GM18861 (cell line): Measurements from ENCODE around the gene HERC4.
A peak's percentile ranks its signal among the peaks of the same experiment; 100 is the strongest.
"Not testable (repeated sequence)": the region's sequence is repeated elsewhere in the genome, so short reads cannot be mapped to it uniquely, and the experiment has no call there.

ENCODE experiments used
- ATAC-seq: cut with Tn5 transposase; IDR thresholded peaks from one replicate; pipeline ENCODE4 v1.9.1; 2021; ENCODE audit not compliant: unreplicated experiment

HERC4 gene

GRCh38 chr10:67966035-67966434, 109.0 kb downstream of the HERC4 start:
- ATAC-seq, result not testable (repeated sequence)

GRCh38 chr10:67965456-67965855, 109.6 kb downstream of the HERC4 start:
- ATAC-seq, result no peak

DNA sequence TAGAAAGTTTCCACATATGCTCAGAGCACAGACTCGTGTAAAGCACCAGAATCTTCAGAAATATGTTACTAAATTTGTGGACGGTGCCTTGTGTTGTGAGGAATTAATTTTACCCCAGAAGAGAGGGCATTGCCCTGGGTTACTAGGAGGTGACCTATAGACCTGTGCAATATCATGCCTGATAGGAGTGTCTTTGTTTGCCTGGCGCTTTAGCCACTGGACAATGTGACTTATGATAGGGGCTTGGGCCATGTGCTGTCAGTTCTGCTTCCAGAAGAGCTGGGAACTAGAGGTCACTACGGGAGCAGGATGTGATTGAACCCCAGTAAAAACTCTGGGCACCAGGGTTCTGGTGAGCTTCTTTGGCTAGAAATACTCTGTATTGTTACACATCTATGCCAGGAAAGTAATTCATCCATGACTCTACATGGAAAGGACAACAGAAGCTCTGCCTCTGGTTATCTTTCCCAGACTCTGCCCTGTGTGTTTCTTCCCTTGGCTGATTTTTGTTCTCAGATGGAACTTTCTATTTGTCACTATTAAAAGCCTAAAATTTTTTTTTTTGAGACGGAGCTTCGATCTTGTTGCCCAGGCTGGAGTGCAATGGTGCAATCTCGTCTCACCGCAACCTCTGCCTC, 115.1 kb downstream of the HERC4 start:
- ATAC-seq, result no peak

- ATAC-seq, result no peak
Observed at GRCh38 chr10:67955614-67956013, 119.5 kb downstream of the HERC4 start.

GRCh38 chr10:67943917-67944316, 131.2 kb downstream of the HERC4 start:
- ATAC-seq, result no peak

- no peak for ATAC-seq
Observed at GRCh38 chr10:67936416-67936815, 138.7 kb downstream of the HERC4 start.

- no peak for ATAC-seq
Observed at GRCh38 chr10:67935223-67935622, 139.9 kb downstream of the HERC4 start.

DNA sequence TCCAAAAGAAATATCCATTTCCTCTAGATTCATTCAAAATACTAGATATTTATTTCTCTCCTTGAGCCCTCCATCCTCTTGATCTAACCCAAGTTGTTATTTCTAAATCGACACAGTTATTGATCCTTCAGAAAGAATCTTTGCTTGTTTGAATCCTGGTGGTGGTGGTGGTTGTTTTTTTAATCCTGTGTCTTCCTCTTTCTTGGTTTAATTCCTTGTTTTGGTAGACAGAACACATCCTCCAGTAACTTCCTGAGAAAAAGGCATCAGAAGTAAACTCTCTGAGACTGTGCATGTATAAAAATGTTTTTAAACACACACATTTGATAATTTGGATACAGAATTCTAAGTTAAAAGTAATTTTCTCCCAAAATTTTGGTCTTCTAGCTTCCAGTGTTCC, 140.7 kb downstream of the HERC4 start:
- ATAC-seq, result no peak

GRCh38 chr10:67933199-67933598, 141.9 kb downstream of the HERC4 start:
- ATAC-seq, result no peak

GRCh38 chr10:67926951-67927350, 148.1 kb downstream of the HERC4 start:
- ATAC-seq, result no peak

DNA sequence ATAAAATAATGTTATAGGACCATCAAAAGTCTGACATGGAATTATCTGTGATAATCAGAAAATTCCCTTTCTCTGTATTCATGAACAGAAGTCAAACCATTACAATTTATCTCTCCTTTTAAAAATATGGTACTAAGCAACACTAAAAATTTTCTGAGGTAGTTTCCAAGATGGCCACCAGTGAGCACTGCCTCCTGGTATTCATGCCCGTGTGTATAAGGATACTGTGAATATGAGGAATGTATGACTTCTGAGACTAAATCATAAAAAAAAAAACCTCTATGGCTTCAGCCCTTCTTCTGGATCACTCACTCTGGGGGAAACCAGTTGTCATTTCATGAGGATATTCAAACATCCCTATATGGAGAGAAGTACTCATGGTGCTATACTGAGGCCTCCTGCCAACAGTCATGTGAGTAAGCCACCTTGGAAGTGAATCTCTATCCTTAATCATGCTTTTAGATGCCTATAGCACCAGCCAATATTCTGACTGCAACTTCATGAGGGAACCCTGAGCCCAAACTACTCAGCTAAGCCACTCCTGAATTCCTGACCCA, 149.6 kb downstream of the HERC4 start:
- no peak for ATAC-seq

DNA sequence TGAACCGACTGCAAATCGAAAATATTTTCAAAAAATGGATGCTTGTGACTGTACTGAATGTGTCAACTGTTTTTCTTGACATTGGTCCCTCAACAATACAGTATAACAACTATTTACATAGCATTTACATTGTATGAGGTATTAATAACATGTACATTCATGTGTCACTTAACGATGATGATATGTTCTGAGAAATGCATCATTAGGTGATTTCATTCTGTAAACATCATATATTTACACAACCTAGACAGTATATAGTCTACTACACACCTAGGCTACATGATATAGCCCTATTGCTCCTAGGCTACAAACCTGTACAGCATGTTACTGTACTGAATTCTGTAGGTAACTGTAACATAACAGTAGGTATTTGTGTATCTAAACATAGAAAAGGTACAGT, 150.9 kb downstream of the HERC4 start:
- ATAC-seq, result no peak

DNA sequence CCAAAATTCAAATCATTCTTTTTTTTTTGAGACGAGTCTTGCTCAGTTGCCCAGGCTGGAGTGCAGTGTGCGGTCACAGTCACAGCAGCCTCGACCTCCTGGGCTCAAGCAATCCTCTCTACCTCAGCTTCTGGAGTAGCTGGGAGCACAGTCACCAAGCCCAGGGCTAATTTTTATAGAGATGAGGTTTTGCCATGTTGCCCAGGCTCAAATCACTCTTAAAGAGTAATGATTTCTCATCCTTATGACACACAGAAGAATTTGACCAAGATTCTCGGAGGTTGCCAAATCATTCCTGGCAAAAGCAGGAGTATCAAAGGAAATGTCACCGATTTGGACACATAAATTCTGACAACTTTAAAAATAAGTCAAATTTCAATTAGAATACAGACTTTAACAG, 151.5 kb downstream of the HERC4 start:
- no peak for ATAC-seq

DNA sequence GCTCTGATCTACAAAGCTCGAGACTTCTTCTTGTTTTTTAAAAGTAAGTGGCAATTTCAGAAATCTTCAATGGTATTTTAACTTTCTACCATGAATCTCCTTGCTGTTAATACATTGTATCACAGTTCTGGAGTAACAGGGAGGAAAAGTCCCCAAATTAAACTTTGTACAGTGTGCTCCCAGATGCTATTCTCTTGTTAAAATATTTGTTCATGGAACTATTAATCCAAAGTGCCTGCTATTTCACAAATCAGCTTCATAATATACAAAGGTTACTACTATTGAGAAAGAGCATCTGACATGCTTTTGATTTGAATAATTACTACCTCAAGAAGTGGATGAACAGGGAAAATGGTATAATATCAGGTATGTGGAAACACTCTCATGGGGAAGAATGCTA, 154.0 kb downstream of the HERC4 start:
- no peak for ATAC-seq

GRCh38 chr10:67917679-67918078, 157.4 kb downstream of the HERC4 start:
- no peak for ATAC-seq

DNA sequence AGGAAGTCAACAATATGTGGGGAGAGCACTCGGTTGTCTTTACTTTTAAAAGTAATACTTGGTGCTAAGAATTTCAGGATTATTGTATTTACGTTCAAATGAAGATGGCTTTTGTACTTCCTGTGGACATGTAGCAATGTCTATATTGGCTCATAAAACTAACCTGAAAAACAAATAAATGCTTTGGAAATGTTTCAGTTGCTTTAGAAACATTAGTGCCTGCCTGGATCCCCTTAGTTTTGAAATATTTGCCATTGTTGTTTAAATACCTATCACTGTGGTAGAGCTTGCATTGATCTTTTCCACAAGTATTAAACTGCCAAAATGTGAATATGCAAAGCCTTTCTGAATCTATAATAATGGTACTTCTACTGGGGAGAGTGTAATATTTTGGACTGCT, 157.9 kb downstream of the HERC4 start:
- no peak for ATAC-seq

- no peak for ATAC-seq
Observed at GRCh38 chr10:67914777-67915340, 160.2 kb downstream of the HERC4 start.

- ATAC-seq, result no peak
Observed at GRCh38 chr10:67912331-67912946, 162.6 kb downstream of the HERC4 start.

DNA sequence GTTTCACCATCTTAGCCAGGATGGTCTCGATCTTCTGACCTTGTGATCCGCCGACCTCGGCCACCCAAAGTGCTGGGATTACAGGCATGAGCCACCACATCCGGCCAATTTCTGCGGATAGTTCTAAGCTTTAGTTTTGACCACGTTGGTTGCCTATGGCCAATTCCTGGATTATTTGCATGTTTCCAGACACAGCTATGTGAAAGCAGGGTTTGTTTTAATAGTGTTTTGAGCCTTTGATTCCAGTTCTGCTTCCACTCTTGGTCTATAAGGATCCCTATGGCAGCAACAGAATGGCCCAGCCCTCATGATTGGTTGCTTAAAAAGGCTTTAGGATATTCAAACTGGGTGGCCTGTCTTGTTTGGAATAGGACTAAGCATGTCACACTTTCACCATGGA, 171.5 kb downstream of the HERC4 start:
- no peak for ATAC-seq

DNA sequence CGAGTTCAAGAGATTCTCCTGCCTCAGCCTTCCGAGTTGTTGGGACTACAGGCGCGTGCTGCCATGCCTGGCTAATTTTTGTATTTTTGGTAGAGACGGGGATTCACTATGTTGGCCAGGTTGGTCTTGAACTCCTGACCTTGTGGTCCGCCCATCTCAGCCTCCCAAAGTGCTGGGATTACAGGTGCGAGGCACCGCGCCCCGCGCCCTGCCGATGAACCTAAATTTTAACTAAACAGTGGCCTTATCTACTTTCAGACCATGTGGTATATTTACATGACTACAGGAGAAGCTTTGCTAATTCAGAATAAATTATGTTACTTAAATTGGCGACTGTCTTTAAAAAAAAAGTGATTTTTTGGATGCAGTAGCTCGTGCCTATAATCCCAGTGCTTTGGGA, 181.4 kb downstream of the HERC4 start:
- no peak for ATAC-seq

GRCh38 chr10:67884842-67885670, 190.0 kb downstream of the HERC4 start:
- peak; percentile 32 for ATAC-seq
